EL (cell line): ENCODE measurements around the gene KRTAP10-7.
"Not testable (repeated sequence)": the region's sequence is repeated elsewhere in the genome, so short reads cannot be mapped to it uniquely, and the experiment has no call there.

ENCODE experiments used
- DNase-seq: peaks from one replicate; pipeline ENCODE4 v3.0.0-alpha.2; 2016

The KRTAP10-7 gene, protein sequence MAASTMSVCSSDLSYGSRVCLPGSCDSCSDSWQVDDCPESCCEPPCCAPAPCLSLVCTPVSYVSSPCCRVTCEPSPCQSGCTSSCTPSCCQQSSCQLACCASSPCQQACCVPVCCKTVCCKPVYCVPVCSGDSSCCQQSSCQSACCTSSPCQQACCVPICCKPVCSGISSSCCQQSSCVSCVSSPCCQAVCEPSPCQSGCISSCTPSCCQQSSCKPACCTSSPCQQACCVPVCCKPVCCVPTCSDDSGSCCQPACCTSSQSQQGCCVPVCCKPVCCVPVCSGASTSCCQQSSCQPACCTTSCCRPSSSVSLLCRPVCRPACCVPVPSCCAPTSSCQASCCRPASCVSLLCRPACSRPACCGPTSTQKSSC

DNA sequence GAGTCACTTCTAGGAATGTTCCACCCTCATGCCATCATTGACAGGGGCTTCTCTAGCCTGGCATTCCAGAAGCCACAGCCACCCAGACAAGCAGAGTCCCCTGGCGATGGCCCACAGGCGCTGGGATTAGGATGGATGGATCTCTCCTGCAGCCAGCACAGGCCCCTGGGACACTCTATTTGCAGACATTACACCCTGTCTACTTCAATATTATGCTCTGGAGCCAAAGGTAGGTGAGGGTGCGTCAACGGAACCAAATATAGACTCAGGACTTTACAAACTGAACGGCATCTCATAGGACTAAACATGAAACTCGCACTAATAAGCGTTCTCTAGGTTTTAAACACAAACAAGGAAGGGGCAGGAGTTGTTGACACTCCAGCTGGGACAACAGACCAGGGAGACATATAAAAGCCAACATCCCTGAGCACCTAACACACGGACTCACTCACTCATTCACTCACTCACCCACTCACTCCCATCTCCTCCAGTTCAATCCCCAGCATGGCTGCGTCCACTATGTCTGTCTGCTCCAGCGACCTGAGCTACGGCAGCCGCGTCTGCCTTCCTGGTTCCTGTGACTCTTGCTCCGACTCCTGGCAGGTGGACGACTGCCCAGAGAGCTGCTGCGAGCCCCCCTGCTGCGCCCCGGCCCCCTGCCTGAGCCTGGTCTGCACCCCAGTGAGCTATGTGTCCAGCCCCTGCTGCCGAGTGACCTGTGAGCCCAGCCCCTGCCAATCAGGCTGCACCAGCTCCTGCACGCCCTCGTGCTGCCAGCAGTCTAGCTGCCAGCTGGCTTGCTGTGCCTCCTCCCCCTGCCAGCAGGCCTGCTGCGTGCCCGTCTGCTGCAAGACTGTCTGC is at the start of gene KRTAP10-7:
KRTAP10-7 (plus strand) TSS at position 480 of the 861 bp plus-strand sequence; CDS start at position 505, 25 bp downstream.
- DNase-seq: not testable (repeated sequence)

DNA sequence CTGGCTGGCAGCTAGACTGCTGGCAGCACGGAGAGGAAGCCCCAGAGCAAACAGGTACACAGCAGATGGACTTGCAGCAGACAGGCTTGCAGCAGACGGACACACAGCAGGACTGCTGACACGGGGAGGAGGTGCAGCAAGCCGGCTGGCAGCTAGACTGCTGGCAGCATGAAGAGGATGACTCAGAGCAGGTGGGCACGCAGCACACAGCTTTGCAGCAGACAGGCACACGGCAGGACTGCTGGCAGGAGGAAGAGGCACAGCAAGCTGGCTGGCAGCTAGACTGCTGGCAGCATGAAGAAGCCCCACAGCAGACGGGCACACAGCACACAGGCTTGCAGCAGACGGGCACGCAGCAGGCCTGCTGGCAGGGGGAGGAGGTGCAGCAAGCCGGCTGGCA is 49.6 kb upstream of the KRTAP10-7 start:
- no peak for DNase-seq

DNA sequence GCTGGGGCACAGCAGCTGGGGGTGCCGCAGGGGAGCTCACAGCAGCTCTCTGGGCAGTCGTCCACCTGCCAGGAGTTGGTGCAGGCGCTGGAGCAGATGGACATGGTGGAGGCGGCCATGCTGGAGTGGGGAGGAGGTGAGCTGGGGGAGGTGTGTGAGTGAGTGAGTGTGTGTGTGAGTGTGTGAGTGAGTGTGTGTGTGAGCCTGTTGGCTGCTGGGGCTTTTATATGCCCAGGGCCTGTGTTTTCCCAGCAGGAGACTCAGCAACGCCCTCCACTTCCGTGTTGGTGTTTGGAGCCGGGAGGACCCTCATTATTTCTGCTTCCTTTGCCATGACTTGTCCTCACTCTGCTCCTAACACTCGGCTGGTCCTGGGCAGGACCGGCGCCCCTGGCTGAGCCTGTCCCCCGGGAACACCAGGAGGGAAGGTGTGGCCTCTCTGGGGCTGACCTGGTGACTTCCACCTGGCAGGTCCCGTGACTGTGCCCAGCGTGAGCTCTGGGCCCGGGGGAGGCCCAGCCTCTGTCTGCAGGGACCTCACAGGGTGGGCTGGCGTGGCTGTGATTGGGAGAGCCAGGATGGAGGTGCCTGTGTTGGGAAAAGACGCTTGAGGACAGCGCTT is 48.9 kb upstream of the KRTAP10-7 start, which contains the start of gene KRTAP10-2:
KRTAP10-2 (minus strand) TSS at position 166 of the 622 bp plus-strand sequence; CDS start at position 119, 47 bp downstream.
- DNase-seq: no peak

DNA sequence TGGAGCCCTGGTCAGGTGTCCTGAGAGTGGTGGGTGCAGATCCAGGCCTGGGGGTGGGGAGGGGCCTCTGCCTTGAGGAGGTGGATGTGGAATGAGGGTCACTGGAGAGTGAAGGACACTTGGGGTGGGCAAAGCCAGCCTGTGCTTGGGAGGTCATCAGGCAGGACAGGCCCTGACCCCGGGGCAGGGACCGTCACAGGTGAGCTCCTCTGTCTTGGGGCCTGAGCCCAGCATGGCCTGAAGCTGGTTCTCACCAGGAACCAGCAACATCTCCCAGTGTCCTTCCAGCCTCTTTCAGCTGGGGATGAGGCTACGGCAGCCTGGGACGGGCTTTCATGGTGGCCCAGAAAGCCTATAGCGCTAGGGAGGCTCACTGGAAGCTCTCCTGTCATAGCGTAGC is 48.3 kb upstream of the KRTAP10-7 start:
- DNase-seq: no peak

DNA sequence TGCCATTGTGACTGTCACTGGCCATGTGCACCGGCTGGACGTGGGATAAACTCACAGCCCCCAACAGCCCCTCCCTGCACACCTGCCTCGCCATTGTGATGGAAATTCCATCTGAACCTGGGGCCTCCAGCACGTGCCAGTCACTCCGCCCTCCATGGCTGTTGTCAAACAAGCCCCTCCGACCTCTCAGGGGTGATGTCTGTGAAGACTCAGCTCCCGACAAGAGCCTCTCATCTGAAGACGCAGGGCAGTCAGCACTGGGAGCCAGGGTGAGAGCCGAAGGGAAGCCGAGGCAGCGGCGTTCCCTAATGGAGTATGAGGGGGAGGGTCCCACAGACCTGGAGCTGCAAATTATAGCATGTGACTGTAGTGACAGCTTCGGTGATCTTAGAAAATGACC is 47.7 kb upstream of the KRTAP10-7 start:
- DNase-seq: no peak

DNA sequence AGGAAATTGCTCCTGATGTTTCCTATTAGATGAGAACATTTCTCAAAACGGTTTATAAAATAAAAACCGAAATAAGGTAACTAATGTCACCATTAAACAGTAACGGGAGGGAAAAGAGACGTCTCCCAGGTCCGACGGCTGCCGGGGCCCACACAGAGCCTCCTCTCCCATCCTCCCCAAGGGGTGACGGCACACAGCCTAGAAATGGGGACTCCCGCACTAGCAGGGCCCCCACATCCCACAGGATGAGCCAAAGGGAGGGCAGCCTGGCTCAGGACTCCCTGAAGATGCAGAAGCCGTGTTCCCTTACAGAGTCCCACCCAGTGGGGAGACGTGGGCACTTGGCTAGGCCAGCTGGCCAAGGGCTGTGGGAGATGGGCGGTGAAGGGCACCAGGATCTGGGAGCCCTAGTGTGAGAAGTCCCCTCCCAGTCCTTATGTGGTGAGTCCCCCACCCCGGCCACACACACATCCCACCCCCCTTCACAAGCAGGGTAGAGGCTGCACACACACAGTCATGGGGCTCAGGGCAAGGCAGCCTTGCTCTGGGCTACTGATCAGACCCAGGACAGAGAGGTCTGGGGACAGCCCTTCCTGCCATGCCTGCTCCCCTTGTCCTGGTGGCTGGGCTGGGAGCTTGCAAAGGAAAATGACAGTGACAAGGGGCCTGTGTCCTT is 45.1 kb upstream of the KRTAP10-7 start:
- no peak for DNase-seq

DNA sequence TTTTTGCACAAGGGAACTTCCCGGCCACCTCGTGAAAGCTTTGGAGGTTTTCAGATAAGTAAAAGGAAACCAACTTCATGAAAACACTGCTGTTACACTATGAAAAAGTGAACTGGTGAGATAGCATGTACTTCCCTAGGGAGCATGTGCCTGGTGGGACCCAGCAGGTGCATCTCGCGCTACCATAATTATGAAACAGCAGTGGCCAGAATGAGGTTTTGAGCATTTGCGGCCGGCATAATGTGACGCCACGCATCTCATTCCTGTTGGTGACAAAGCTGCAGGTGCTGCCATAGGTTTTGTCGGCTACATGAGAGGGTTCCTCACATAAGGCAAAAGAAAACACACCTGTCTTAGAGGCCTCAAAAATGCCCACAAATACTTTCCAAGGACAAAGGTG is 43.5 kb upstream of the KRTAP10-7 start:
- no peak for DNase-seq

DNA sequence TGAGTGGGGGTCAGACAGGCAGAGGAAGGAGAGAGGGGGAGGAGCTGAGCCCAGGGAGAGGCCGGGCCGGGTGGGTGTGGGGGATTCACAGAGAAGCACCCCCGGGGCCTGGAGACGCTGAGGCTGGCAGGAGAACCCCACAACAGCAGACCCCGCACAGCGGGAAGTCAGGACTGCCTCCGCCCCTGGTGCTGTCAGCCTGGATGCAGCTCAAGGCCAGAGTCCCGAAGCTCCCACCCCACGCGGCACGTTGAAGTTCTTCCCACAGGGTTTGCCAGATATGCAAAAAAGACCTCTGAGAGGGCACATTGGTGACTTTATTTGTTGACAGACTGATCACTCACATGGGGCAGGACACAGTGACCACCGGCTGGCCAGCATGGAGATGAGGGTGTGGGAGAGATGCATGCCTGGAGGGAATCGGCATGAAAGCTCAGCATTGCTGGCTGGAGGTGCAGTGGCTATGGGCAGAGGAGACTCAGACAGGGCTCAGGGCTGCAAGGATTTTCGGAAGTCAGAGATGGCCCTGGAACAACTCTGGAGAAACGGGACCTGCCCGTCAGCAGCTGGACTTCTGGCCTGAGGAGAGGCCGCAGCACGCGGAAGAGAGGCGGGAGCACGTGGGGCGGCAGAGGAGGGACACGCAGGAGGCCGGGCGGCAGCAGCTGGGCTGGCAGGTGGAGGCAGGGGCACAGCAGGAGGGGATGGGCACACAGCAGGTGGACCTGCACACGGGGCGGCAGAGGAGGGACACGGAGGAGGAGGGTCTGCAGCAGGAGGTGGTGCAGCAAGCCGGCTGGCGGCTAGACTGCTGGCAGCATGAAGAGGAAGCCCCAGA is 42.7 kb upstream of the KRTAP10-7 start:
- no peak for DNase-seq

DNA sequence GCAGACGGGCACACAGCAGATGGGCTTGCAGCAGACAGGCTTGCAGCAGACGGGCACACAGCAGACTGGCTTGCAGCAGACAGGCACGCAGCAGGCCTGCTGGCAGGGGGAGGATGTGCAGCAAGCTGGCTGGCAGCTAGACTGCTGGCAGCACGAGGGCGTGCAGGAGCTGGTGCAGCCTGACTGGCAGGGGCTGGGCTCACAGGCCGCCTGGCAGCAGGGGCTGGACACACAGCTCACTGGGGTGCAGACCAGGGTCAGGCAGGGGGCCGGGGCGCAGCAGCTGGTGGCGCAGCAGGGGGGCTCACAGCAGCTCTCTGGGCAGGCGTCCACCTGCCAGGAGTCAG is 42.1 kb upstream of the KRTAP10-7 start:
- DNase-seq: not testable (repeated sequence)

DNA sequence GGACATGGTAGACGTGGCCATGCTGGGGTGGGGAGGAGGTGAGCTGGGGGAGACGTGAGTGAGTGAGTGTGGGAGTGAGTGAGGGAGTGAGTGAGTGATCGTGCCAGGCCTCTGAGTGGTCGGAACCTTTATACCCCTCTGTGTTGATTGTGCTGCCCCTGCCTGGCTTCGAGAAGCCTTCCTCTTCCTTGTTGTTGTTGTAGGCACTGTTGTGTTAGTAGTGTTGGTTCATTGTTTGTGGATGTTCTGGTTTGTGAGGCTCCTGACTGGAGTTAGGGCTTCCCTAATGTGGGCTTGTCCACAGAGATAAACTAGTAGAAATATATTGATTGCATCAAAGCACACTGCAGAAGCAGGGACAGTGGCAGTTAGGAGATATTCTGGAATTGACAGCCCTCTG is 41.7 kb upstream of the KRTAP10-7 start, which contains the start of gene KRTAP10-3:
KRTAP10-3 (minus strand) TSS at position 101 of the 400 bp plus-strand sequence; CDS start at position 21, 80 bp downstream.
- DNase-seq: no peak

DNA sequence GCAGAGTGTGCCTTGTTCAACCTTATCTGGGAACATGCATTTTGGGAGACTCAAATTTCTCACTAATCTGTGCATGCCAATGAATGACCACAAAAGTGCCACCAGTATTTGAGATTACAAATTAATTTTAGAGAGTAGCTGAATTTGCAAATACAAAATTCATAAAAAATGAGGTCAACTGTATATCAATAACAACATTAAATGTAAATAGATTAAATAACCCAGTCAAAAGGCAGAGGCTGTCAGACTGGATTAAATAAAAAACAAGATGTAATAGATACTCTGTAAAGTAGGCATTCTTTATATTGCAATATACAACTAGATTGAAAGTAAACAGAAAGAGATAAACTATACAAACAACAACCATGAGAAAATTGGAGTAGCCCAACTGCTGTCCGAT is 36.3 kb upstream of the KRTAP10-7 start:
- DNase-seq: no peak

DNA sequence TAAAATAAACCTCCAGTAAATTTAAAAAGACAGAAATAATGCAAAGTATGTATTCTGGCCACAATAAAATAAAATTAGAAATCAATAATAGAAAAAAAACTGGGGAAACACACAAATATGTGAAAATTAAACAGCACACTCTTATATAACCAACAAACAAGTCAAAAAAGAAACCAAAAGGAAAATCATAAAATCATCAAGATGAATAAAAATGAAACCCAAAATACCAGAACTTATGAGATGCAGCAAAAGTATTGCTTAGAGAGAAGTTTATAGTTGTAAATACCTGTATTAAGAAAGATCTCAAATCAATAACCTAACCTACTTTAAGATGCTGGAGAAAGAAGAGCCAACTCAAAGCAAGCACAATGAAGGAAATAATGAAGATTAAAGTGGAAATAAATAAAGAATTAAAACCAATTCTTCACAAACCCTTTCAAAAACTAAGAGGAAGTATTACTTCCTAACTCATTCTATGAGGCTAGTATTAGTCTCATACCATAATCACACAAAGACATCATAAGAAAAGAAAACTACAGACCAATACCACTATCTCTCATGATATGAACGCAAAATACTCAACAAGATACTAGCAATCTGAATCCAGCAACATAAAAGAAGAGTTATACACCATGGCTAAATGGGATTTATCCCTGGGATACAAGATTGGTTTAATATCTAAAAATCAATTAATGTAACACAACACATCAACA is 35.4 kb upstream of the KRTAP10-7 start:
- no peak for DNase-seq

DNA sequence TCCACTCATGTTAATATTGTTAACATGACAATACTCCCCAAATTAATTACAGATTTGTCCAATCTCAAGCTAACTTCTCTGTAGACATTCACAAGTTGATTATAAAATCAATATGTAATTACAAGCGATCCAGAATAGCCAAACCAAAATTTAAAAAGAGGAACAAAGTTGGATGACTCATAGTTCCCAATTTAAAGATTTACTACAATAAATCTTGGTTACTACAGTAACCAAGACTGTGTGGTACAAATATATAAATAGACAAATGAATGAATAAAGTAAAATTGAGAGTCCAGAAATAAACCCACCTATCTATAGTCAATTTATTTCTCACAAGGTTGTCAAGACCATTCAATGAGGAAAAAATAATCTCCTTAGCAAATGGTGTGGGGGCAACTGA is 34.0 kb upstream of the KRTAP10-7 start:
- no peak for DNase-seq

DNA sequence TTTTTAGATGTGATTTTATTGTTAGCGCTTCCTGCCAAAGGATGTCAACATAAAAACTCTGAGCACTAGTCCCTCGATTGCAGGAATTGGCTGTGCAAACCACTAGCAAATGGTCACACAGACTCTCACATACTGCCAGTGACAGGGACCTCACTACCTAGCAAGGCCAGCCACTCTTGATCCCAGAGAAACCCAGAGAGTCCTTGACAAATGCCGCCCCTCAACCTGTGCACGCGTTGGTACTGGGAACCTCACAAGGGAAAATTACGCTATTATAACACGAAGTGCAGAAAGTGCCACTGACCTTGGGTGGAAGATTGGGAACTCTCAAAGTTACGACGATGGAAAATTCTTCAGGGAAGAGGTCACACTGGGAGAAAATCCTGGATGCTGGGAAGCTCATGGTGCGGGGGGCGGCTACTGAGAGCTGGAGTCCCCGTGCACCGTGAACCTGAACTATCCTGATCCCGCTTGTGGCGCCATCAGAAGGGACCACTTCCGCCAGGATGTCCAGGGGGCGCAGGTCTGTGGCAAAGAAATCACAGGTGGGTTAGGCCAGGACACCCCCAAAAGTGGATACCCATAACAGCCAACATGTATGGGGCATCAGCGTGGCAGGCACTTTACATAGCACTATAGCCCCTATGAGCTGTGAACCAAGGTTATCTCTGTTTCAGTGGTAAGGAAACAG is 32.8 kb upstream of the KRTAP10-7 start:
- no peak for DNase-seq

DNA sequence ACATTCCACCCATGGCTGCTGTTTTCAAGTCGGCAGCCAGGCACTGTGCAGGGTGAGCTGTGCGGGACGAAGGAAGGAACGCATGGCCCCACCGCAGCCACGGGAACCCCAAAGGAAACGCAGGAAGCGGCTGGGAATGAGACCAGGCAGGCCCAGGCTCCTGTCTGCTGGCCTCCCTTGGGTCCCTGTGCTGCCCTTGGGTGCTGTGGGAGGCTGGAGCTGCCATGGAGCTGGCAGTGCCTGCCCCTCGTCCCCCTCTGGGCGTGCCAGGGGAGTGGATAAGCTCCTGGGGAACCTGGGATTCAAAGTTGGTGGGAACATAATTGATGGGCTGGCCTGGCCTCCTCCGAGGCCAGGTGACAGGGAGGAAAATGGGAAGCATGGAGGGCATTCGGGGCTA is 32.1 kb upstream of the KRTAP10-7 start:
- no peak for DNase-seq

DNA sequence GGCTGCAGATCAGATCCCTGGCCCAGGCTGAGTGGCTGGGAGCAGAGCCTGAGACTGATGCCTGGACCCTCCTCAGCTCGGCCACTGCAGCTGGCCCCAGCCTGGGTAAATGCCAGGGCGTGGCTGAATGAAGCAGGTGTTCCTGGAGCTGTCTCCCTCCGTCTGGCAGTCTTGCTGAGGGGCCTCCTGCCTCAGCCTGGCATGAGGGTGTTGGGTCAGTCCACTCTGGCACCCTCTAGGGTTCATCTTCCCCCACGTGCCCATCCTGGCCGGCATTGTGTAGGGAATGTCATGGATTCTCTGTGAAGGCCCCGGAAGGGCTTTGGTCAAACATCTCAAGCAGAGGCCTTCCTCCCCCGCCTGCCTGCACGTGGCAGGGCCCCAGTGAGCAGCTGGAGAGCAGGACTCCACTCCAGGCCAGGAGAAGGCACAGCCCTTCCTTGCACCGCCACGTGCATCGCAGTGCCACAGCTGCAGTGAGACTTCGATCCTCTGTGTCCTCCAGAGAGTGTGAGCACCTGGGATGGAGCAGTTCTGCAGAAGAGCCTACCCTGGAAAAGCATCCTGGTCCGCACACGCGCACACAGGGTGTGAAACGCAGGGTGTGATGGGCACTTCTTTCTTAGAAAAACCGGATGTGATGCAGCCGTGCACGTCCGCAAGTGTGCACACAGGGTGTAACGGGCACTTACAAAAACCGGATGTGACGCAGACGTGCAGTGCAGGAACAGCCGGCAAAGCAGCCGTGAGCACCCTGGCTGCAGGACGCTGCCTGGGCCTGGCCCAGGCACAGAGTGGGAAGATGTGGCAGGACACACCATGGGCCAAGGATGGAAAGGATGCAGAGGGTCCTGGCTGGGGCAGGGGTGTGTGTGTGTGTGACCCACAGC is 31.5 kb upstream of the KRTAP10-7 start:
- peak; percentile 13 for DNase-seq

DNA sequence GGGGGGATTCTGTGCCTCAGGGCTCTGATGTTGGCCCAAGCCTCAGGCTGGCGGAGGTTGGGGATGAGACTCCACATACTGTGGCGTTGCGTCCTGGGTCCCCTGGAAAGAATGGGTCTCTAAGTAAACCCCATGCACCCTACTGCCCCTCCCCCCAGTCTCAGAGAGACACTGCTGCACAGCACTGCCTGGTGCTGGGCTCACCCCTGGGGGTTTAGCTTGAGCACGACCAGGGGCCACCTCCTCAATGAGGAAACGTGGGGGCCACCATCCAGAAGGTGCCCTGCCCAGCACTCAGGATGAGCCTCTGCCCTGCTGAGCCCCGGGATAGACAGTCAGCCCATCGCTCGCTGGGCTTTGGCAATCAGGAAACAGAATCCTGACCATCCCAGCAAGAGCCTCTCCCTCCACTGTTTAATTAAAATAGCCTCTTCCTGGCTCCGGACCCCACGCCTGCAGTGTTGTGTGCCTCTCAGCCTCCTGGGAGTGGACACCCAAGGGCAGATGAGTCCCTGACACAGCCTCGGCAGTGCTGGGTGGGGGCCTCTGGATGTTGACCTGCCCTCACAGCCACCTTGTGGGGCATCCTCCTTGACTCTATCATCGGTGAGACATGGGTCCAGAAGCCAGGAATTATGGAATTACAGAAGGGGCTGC is 30.4 kb upstream of the KRTAP10-7 start:
- DNase-seq: no peak

DNA sequence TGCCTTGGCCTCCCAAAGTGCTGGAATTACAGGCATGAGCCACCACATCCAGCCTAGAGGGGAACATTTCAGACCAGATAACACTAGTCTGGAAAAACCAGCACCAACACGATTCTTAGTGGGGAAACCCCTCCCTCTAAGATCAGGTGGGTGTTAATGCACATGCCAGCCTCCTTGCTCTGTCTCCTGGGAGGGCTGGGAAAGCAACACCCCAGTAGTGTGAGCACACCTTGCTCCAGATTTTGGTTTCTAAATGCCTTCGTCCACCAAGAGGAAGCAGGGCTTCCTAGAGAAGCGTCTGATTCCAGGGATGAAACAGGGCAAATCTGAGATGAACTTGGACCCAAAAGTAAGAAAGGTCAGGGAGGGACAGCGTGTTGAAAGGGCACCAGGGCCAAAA is 29.1 kb upstream of the KRTAP10-7 start:
- no peak for DNase-seq
